Neuron (in vitro differentiated cells): Measurements from ENCODE around the gene ZBED6.
"Not testable (repeated sequence)": the region's sequence is repeated elsewhere in the genome, so short reads cannot be mapped to it uniquely, and the experiment has no call there.

ENCODE experiments used
- H2AFZ ChIP-seq: one replicate; pipeline ENCODE4 v1.6.1; 2013; ENCODE audit warnings: low read depth, mild to moderate bottlenecking, inconsistent platforms, low read length, moderate library complexity
- H3K27me3 ChIP-seq: one replicate; pipeline ENCODE4 v1.6.1; 2013; ENCODE audit warnings: low read length; ENCODE audit not compliant: insufficient read depth
- H3K36me3 ChIP-seq: one replicate; pipeline ENCODE4 v1.6.1; 2013; ENCODE audit warnings: low read length; ENCODE audit not compliant: insufficient read depth
- H3K4me1 ChIP-seq: one replicate; pipeline ENCODE4 v1.6.1; 2013; ENCODE audit warnings: low read length; ENCODE audit not compliant: insufficient read depth
- H3K4me3 ChIP-seq: 2 replicates; pipeline ENCODE4 v1.5.1; 2013; ENCODE audit warnings: mild to moderate bottlenecking, low read length, moderate library complexity
- H3K9me3 ChIP-seq: one replicate; pipeline ENCODE4 v1.6.1; 2013; ENCODE audit warnings: low read length

ZBED6 gene

DNA sequence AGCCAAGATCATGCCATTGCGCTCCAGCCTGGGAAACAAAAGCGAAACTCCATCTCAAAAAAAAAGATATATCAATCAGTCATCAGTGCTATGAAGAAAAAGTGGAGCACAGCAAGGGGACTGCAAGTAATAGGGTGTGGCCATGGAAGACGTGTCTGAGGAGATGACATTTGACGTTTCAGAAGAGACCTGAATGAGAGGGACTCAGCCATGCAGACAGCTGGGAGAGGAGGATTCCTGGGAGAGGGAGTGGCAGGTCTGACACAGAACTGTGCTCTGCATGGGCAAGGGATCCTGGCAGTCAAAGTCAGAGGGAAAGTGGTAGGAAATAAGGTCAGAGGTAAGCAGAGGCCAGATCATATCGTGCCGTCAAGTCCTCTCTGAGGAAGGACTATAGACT is 27.2 kb upstream of the ZBED6 start:
- peaks cover 2% of the 10 kb centered on the region for H3K4me1 ChIP-seq
- H3K36me3 ChIP-seq: no peaks in the 10 kb centered on the region
- H3K27me3 ChIP-seq: peaks cover 3% of the 10 kb centered on the region
- H3K9me3 ChIP-seq: no peaks in the 10 kb centered on the region
- no peak overlapping the region for H2AFZ ChIP-seq
- H3K4me3 ChIP-seq: no peak overlapping the region

DNA sequence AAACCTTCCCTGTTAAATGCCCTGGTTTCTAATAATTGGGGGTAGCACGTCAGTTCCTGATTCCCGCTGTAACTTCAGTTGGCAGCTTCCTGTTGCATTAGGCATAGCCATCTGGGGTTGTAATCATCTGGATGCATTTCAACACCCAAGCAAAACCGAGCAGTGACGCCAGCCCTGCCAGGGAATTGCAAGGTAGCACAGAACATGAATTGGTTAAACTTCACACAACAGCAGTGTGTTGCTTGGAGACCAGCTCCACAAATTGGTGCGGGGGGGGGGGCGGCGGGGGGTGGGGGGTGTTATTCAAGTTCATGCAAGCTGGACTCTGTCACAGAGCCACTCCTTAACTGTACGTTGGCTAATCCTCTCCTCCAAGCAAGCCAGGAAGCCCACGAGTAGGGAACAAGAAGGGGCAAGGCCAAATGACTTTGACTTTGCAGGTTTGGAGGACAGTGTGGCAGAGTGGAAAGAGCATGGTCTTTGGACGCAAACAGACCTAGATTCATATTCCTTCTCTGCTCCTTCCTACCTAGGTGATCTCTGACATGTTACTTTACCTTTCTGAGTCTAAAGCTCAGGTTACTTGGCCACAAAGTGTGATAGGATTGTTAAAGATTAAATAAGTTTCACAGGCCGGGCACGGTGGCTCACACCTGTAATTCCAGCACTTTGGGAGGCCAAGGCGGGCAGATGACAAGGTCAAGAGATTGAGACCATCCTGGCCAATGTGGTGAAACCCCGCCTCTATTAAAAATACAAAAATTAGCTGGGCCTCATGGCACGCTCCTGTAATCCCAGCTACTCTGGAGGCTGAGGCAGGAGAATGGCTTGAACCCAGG is 25.7 kb upstream of the ZBED6 start:
- Histone ChIP-seq H3K4me3 (no peak overlapping the region), H3K9me3 (no peaks in the 10 kb centered on the region), H3K36me3 (no peaks in the 10 kb centered on the region), H3K4me1 (peaks cover 2% of the 10 kb centered on the region), H2AFZ (no peak overlapping the region), H3K27me3 (peaks cover 3% of the 10 kb centered on the region)

DNA sequence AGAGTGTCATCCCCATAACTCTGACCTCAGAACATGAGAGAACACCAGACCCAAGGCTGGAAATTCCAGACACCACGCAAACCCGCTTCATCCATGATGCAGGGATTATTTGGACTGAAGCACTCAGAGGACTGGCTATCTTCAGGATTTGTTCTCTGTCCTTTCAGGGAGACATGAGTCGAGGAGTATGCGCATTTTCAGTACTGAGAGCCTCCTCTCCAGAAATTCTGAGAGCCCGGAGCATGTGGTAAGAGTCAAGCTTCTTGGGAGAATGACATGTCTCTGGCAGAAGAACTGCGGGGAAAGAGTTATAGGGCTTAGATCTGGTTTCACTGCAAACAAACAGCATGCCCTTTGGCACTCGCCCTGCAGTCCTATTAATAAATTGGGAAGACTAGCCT is 23.5 kb upstream of the ZBED6 start:
- Histone ChIP-seq H3K4me3 (no peak overlapping the region), H3K4me1 (peaks cover 2% of the 10 kb centered on the region), H3K27me3 (no peaks in the 10 kb centered on the region), H3K9me3 (no peaks in the 10 kb centered on the region), H2AFZ (no peak overlapping the region), H3K36me3 (no peaks in the 10 kb centered on the region)

DNA sequence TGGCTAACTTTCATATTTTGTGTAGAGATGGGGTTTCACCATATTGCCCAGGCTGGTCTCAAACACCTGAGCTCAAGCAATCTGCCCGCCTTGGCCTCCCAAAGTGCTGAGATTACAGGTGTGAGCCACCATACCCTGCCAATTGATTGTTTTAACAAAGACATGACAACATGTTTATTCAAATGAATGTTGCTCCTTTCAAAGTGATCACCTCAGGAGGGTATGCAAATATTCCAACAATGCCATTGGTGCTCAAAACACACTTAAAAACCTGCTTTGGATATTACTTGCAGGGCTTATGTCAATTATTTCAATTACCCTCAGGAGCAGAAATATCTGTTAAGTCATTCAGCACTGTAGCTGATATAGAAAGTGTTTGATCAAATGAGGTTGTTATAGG is 22.6 kb upstream of the ZBED6 start:
- Histone ChIP-seq H3K27me3 (no peaks in the 10 kb centered on the region), H2AFZ (no peak overlapping the region), H3K36me3 (no peaks in the 10 kb centered on the region), H3K4me3 (no peak overlapping the region), H3K9me3 (no peaks in the 10 kb centered on the region), H3K4me1 (peaks cover 2% of the 10 kb centered on the region)

DNA sequence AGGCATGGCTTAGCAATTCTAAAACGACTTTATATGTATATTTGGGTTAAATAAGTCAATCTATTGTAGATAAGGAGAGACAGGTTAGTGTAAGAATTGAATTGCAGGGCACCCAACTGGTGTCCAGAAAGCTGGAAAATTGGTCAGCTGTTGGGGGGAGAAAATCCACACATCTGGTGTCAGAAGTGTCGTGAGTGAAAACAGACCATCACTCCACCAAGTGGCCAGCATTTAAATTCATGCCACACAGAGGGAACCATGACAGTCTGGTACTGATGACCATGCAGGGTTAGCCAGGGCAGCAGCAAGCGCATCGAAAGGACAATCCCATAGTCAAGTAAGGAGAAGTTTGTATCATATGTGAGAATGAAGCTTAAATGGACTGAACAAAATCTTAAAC is 18.8 kb upstream of the ZBED6 start:
- Histone ChIP-seq H3K9me3 (no peaks in the 10 kb centered on the region), H2AFZ (no peak overlapping the region), H3K4me3 (no peak overlapping the region), H3K27me3 (no peaks in the 10 kb centered on the region), H3K36me3 (no peaks in the 10 kb centered on the region), H3K4me1 (no peaks in the 10 kb centered on the region)

DNA sequence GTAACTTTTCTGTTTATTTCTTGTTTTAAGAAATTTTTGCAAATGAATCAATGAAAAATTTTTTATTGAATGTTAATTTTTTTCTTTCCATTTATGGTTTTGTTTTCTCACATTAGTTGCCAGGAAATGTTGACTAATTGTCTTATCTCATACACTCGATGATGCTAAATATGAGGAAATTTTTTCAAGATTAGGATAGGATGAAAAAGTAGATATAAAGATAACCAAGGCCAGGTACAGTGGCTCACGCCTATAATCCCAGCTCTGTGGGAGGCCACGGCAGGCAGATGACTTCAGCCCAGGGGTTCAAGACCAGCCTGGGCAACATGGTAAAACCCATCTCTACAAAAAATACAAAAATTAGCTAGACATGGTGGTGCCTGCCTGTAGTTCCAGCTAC is 17.8 kb upstream of the ZBED6 start:
- H3K27me3 ChIP-seq: no peaks in the 10 kb centered on the region
- H2AFZ ChIP-seq: no peak overlapping the region
- no peaks in the 10 kb centered on the region for H3K9me3 ChIP-seq
- no peak overlapping the region for H3K4me3 ChIP-seq
- no peaks in the 10 kb centered on the region for H3K36me3 ChIP-seq
- H3K4me1 ChIP-seq: no peaks in the 10 kb centered on the region

DNA sequence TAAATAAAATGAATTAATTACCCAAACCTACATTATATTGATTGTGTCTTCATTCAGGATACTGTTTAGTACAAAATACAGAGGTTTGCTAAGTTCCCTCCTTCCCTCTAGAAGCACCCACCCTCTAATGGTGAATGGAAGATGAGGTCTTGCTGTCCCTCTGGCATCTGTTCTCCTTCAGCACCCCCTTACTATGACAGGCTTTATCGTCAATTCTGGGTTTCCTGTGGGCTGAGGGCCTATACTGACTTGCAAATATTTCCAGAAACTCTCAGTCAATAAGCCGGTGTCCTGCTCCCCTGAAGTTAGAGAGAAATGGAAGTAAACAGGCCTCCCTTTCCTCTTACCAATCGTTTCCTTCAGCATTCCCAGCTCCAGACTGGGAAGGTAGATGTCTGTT is 17.3 kb upstream of the ZBED6 start:
- Histone ChIP-seq H3K4me3 (no peak overlapping the region), H3K9me3 (no peaks in the 10 kb centered on the region), H3K4me1 (no peaks in the 10 kb centered on the region), H3K27me3 (no peaks in the 10 kb centered on the region), H3K36me3 (no peaks in the 10 kb centered on the region), H2AFZ (no peak overlapping the region)

DNA sequence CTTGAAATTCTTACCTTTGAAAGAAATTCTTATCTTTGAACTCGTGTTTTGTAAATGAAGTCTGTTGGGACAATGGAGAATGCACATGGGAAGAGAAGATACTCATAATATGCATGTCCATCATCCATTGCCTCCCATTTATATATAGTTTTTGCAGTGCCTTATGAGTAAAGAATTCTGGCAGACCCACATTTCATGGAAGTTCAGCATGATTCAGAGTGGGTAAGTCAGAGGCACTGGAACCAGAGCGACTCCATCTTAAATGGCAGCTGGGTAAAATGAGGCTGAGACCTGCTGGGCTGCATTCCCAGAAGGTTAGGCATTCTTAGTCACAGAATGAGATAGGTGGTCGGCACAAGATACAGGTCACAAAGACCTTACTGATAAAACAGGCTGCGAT is 16.6 kb upstream of the ZBED6 start:
- Histone ChIP-seq H3K36me3 (no peaks in the 10 kb centered on the region), H3K4me3 (no peak overlapping the region), H3K9me3 (no peaks in the 10 kb centered on the region), H2AFZ (no peak overlapping the region), H3K4me1 (no peaks in the 10 kb centered on the region), H3K27me3 (no peaks in the 10 kb centered on the region)

DNA sequence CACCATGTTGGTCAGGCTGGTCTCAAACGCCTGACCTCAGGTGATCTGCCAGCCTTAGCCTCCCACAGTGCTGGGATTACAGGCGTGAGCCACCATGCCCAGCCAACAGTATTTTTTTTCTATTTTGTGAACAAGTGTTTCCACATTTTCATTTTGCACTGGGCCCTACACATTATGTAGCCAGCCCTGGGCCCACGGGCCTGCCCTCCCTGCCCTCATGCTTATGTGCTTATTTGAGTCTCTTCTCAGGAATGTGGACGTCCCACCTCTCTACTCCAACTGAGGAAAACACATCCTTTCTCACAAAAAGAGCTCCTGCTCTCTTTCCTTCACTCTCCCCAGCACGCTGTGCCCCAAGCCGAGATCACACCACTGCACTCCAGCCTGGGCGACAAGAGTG is 13.5 kb upstream of the ZBED6 start:
- Histone ChIP-seq H3K27me3 (no peaks in the 10 kb centered on the region), H3K4me3 (no peak overlapping the region), H3K36me3 (no peaks in the 10 kb centered on the region), H3K4me1 (no peaks in the 10 kb centered on the region), H2AFZ (no peak overlapping the region), H3K9me3 (no peaks in the 10 kb centered on the region)

DNA sequence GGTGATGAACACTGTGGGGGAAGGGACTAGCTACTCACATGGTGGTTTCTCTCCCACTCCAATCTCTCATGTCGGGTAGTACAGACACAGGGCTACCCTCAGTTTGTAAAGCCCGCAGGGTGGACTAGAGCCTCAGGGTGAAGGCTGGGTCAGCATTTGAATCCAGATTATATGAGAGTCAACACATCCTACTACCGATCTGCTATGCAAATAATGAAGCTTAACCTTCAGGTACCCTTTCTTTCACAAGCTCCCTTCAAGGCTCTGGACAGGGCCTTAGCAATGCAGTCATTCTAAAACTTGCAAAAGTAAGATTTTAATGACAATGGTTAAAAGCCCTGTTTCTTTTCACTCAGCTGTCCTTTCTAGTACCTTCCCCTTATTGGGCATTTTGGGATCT is 5.5 kb upstream of the ZBED6 start:
- H3K9me3 ChIP-seq: no peaks in the 10 kb centered on the region
- no peak overlapping the region for H2AFZ ChIP-seq
- no peaks in the 10 kb centered on the region for H3K36me3 ChIP-seq
- peaks cover 2% of the 10 kb centered on the region for H3K4me1 ChIP-seq
- H3K4me3 ChIP-seq: no peak overlapping the region
- H3K27me3 ChIP-seq: no peaks in the 10 kb centered on the region

DNA sequence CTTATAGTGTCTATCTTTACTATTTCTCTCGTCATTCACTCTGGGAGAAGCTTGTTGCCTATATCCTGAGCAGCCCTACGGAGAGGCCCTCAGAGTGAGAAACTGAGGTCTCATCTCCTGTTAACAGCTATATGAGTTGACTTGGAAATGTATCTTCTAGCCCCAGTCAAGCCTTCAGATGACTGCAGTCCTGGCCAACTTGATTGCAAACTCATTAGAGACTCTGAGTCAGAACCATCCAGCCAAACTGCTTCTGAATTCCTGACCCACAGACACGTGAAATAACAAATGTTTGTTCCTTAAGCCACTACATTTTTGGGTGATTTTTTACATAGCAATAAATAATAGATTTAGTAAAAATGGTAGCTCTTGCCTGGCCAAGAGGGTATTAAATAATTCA is 3.9 kb upstream of the ZBED6 start:
- Histone ChIP-seq H3K4me1 (peaks cover 4% of the 10 kb centered on the region), H3K4me3 (no peak overlapping the region)

DNA sequence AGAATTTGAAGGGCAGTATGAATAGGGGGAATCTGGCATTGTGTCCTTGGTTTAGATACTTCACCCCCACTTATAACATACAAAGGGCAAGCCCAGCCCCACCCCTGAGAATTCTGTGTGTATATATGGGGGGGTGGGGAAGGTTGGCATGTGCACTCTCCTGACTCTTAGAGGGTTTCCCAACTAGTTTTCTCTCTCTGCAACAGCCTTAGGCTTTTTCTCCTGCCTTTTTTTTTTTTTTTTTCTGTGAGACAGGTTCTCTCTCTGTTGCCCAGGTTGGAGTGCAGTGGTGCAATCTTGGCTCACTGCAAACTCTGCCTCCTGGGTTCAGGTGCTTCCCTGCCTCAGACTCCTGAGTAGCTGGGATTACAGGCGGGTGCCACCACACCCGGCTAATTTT is 2.9 kb upstream of the ZBED6 start:
- no peak overlapping the region for H3K4me3 ChIP-seq
- H3K27me3 ChIP-seq: no peaks in the 10 kb centered on the region

More for the DNA sequence above, 3.9 kb upstream of the ZBED6 start:
- Histone ChIP-seq H2AFZ (no peak overlapping the region), H3K9me3 (no peaks in the 10 kb centered on the region), H3K36me3 (no peaks in the 10 kb centered on the region), H3K27me3 (no peaks in the 10 kb centered on the region)

DNA sequence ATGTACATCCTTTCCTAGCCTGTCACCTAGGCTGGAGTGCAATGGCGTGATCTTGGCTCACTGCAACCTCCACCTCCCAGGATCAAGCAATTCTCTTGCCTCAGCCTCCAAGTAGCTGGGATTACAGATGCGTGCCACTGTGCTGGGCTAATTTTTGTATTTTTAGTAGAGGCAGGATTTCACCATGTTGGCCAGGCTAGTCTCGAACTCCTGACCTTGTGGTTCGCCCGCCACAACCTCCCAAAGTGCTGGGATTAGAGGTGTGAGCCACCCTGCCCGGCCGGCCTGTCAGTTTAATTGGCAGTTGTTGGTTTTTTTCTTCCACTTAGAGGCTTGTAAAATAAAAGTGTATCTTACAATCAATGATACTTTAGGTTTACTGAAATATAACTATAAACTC is 1.9 kb upstream of the ZBED6 start:
- not testable (repeated sequence) for H3K9me3 ChIP-seq, H2AFZ ChIP-seq, H3K4me3 ChIP-seq, H3K27me3 ChIP-seq
- Histone ChIP-seq H3K4me1 (peaks cover 13% of the 10 kb centered on the region), H3K36me3 (peaks cover 18% of the 10 kb centered on the region)

More for the DNA sequence above, 2.9 kb upstream of the ZBED6 start:
- Histone ChIP-seq H3K36me3 (peaks cover 7% of the 10 kb centered on the region), H3K9me3 (no peaks in the 10 kb centered on the region), H3K4me1 (peaks cover 13% of the 10 kb centered on the region), H2AFZ (no peak overlapping the region)
